ENCODE data around the gene ASIC4.

GRCh38 chr2:219515874-219516629 is 1.8 kb downstream of the ASIC4 start:
- TF ChIP-seq, protein P1, sequence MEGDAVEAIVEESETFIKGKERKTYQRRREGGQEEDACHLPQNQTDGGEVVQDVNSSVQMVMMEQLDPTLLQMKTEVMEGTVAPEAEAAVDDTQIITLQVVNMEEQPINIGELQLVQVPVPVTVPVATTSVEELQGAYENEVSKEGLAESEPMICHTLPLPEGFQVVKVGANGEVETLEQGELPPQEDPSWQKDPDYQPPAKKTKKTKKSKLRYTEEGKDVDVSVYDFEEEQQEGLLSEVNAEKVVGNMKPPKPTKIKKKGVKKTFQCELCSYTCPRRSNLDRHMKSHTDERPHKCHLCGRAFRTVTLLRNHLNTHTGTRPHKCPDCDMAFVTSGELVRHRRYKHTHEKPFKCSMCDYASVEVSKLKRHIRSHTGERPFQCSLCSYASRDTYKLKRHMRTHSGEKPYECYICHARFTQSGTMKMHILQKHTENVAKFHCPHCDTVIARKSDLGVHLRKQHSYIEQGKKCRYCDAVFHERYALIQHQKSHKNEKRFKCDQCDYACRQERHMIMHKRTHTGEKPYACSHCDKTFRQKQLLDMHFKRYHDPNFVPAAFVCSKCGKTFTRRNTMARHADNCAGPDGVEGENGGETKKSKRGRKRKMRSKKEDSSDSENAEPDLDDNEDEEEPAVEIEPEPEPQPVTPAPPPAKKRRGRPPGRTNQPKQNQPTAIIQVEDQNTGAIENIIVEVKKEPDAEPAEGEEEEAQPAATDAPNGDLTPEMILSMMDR (IDR thresholded peaks at IDR 0.05): no peak
- TF ChIP-seq POLR2A (IDR thresholded peaks at IDR 0.05): no peak

All from adrenal gland (tissue), 5 donors.